ENCODE data around the gene ERFL. TPM values are rescaled to one million over a fixed set of nuclear protein-coding genes. Genes with fewer than 3 reads are reported as not detected.
"Not testable (repeated sequence)": the region's sequence is repeated elsewhere in the genome, so short reads cannot be mapped to it uniquely, and the experiment has no call there.

Gene ERFL
- total RNA-seq, 2 donors from 2014 or later = 0.16 TPM; not detected in 1

- intact Hi-C loops (cut with DNase I) = no loop called here
- no peak for ATAC-seq
- DNase-seq = no peak
Observed at GRCh38 chr19:41917676-41918075, 10.6 kb downstream of the ERFL start.

- ATAC-seq (no peak), DNase-seq (no peak)
- intact Hi-C loops (cut with DNase I) = no loop called here
Observed at GRCh38 chr19:41915776-41916414, 12.4 kb downstream of the ERFL start.

- DNase-seq (no peak), ATAC-seq (no peak)
- intact Hi-C loops (cut with DNase I) = no loop called here
Observed at GRCh38 chr19:41915021-41915775, 13.1 kb downstream of the ERFL start.

GRCh38 chr19:41914424-41914834 lies 13.8 kb downstream of the ERFL start:
- intact Hi-C loops (cut with DNase I); ATAC-seq; DNase-seq: not testable (repeated sequence)

- intact Hi-C loops (cut with DNase I) = no loop called here
- ATAC-seq (no peak), DNase-seq (no peak)
Observed at GRCh38 chr19:41913538-41914423, 14.5 kb downstream of the ERFL start.

GRCh38 chr19:41912899-41913537 lies 15.2 kb downstream of the ERFL start:
- intact Hi-C loops (cut with DNase I) = no loop called here
- DNase-seq = no peak
- ATAC-seq = no peak

GRCh38 chr19:41911889-41912731 lies 16.1 kb downstream of the ERFL start:
- intact Hi-C loops (cut with DNase I) = no loop called here
- ATAC-seq = no peak

GRCh38 chr19:41910992-41911888 lies 17.0 kb downstream of the ERFL start:
- no peak for DNase-seq
- ATAC-seq = no peak

More at GRCh38 chr19:41911889-41912731, 16.1 kb downstream of the ERFL start:
- DNase-seq = no peak

GRCh38 chr19:41910240-41910991 lies 17.8 kb downstream of the ERFL start:
- DNase-seq = no peak
- ATAC-seq = no peak
- intact Hi-C loops (cut with DNase I) = no loop called here

More at GRCh38 chr19:41910992-41911888, 17.0 kb downstream of the ERFL start:
- intact Hi-C loops (cut with DNase I) = no loop called here

- intact Hi-C loops (cut with DNase I) = no loop called here
- DNase-seq = no peak
- ATAC-seq = no peak
Observed at GRCh38 chr19:41909706-41910105, 18.5 kb downstream of the ERFL start.

- intact Hi-C loops (cut with DNase I) = no loop called here
- ATAC-seq (no peak), DNase-seq (no peak)
Observed at GRCh38 chr19:41908724-41909464, 19.4 kb downstream of the ERFL start.

GRCh38 chr19:41907994-41908615 lies 20.1 kb downstream of the ERFL start:
- no peak for ATAC-seq
- DNase-seq = no peak
- intact Hi-C loops (cut with DNase I) = no loop called here

GRCh38 chr19:41906916-41907680 lies 21.2 kb downstream of the ERFL start:
- ATAC-seq = no peak
- intact Hi-C loops (cut with DNase I) = no loop called here
- DNase-seq = no peak

GRCh38 chr19:41906271-41906670 lies 22.0 kb downstream of the ERFL start:
- DNase-seq (no peak), ATAC-seq (no peak)
- intact Hi-C loops (cut with DNase I) = no loop called here
